Esophagus muscularis mucosa (tissue), 3 donors: Measurements from ENCODE around the gene SNX1.

Source experiments
- CTCF ChIP-seq, 3 experiments: fragments of 200-600 bp in 2 of 3; fragments of 450-650 bp in 1 of 3; sonication (generic) in 2 of 3; IDR thresholded peaks; one replicate each; pipeline ENCODE4 v1.5.1; 2017 to 2019; ENCODE audit warnings: antibody characterized with exemption in 3 of 3, mild to moderate bottlenecking in 2 of 3, moderate library complexity in 1 of 3
- POLR2AphosphoS5 ChIP-seq, 2 donors: sonication (generic); formaldehyde crosslinking; IDR thresholded peaks; one replicate each; pipeline ENCODE4 v1.6.1; 2017; ENCODE audit warnings: antibody characterized with exemption in 2 of 2

GRCh38 chr15:64158363-64159134, 62.8 kb downstream of the SNX1 start:
- TF ChIP-seq CTCF (IDR thresholded peaks at IDR 0.05) (no peak), POLR2AphosphoS5 (IDR thresholded peaks at IDR 0.05) (no peak)
